HL-60 (cell line): Measurements from ENCODE around the gene MCM7.

ENCODE experiments used
- DNase-seq, 2 experiments: peaks; one replicate each; pipeline ENCODE4 v3.0.0-alpha.2; 2010 to 2020; ENCODE audit warnings: low read depth in 1 of 2, low spot score in 1 of 2
- H3K27ac ChIP-seq: fragments of 250-450 bp; sonication (Bioruptor Pico); replicated peaks from 2 replicates; pipeline ENCODE4 v1.5.1; 2020; ENCODE audit warnings: mild to moderate bottlenecking, moderate library complexity
- H3K27me3 ChIP-seq: fragments of 250-450 bp; sonication (Bioruptor Pico); 2 replicates; pipeline ENCODE4 v1.5.1; 2021; ENCODE audit warnings: mild to moderate bottlenecking, moderate library complexity; ENCODE audit not compliant: insufficient read depth, poor library complexity, severe bottlenecking
- H3K4me3 ChIP-seq: replicated peaks from 2 replicates; pipeline ENCODE4 v1.5.1; 2011; ENCODE audit warnings: mild to moderate bottlenecking, control low read depth, low read length; ENCODE audit not compliant: insufficient read depth
- CTCF ChIP-seq: IDR thresholded peaks from one replicate; pipeline ENCODE4 v1.5.1; 2011; ENCODE audit warnings: low read length, control low read depth, inconsistent platforms; ENCODE audit not compliant: insufficient read depth
- GABPA ChIP-seq: IDR thresholded peaks from 2 replicates; pipeline ENCODE4 v1.6.1; 2012; ENCODE audit warnings: low read depth
- POLR2AphosphoS5 ChIP-seq: IDR thresholded peaks from 2 replicates; pipeline ENCODE4 v1.6.1; 2012; ENCODE audit warnings: low read depth
- REST ChIP-seq: IDR thresholded peaks from 2 replicates; pipeline ENCODE4 v1.6.1; 2012; ENCODE audit warnings: low read depth; ENCODE audit not compliant: insufficient replicate concordance
- SPI1 ChIP-seq: IDR thresholded peaks from 2 replicates; pipeline ENCODE4 v1.6.1; 2012; ENCODE audit warnings: low read depth, mild to moderate bottlenecking, borderline replicate concordance

Gene MCM7

GRCh38 chr7:100093498-100093897 is 7.7 kb downstream of the MCM7 start:
- TF ChIP-seq GABPA = no peak
- 0 out of 2 replicates have a peak, but pooled peaks have one; percentile 8 for TF ChIP-seq POLR2AphosphoS5
- H3K27ac ChIP-seq = no peak overlapping the region
- no peaks in the 10 kb centered on the region for H3K27me3 ChIP-seq

GRCh38 chr7:100093054-100093453 is 8.1 kb downstream of the MCM7 start:
- no peaks in the 10 kb centered on the region for H3K27me3 ChIP-seq
- H3K27ac ChIP-seq = no peak overlapping the region
- no peak overlapping the region for H3K4me3 ChIP-seq
- TF ChIP-seq GABPA (no peak), REST (no peak), CTCF (no peak), SPI1 (no peak), POLR2AphosphoS5 (no peak)
- peak in 1 of 2 experiments; percentile 39 for DNase-seq

More at GRCh38 chr7:100093498-100093897, 7.7 kb downstream of the MCM7 start:
- DNase-seq = peak in 1 of 2 experiments; percentile 46
- H3K4me3 ChIP-seq = no peak overlapping the region

GRCh38 chr7:100091411-100092181 is 9.6 kb downstream of the MCM7 start:
- DNase-seq = peak; percentile 34 to 44
- TF ChIP-seq POLR2AphosphoS5 (peak; percentile 93), CTCF (no peak)
- H3K27me3 ChIP-seq = no peaks in the 10 kb centered on the region
- no peak overlapping the region for H3K27ac ChIP-seq
- no peak overlapping the region for H3K4me3 ChIP-seq

- Histone ChIP-seq H3K4me3 (no peak overlapping the region), H3K27ac (no peak overlapping the region), H3K27me3 (no peaks in the 10 kb centered on the region)
- TF ChIP-seq REST (no peak), GABPA (no peak), SPI1 (no peak), POLR2AphosphoS5 (no peak; the same call in 1 of the 2 replicates), CTCF (no peak)
- no peak for DNase-seq
Measured at GRCh38 chr7:100090527-100091410, 10.4 kb downstream of the MCM7 start.
